Kidney (tissue), 14 donors: ENCODE measurements around the gene UBE2L5. TPM values are rescaled to one million over a fixed set of nuclear protein-coding genes. Genes with fewer than 3 reads are reported as not detected.

Experiments
- DNase-seq, 5 donors: peaks; one replicate each; pipeline ENCODE4 v3.0.0-alpha.2; 2013 to 2020
- FAIRE-seq: peaks from 2 replicates; lab custom pipeline; 2012; peaks lifted over from hg19 to GRCh38; lab: Jason Lieb, UNC
- H3K27ac ChIP-seq, 2 donors: one replicate each; pipeline ENCODE4 v1.7.0; 2013; ENCODE audit warnings: low read depth in 2 of 2, low read length in 2 of 2, inconsistent platforms in 1 of 2
- H3K27me3 ChIP-seq: one replicate; pipeline ENCODE4 v1.7.1; 2013; ENCODE audit warnings: low read length, inconsistent platforms; ENCODE audit not compliant: control insufficient read depth, insufficient read depth
- H3K36me3 ChIP-seq, 3 donors: one replicate each; pipeline versions ENCODE4 v1.7.0 to v1.7.1; 2013; ENCODE audit warnings: low read length in 3 of 3, control low read depth in 1 of 3, inconsistent platforms in 1 of 3; ENCODE audit not compliant: insufficient read depth in 3 of 3, control insufficient read depth in 2 of 3
- H3K4me1 ChIP-seq, 3 donors: one replicate each; pipeline versions ENCODE4 v1.7.0 to v1.7.1; 2013; ENCODE audit warnings: low read length in 3 of 3, inconsistent platforms in 1 of 3, low read depth in 1 of 3; ENCODE audit not compliant: control insufficient read depth in 2 of 3, insufficient read depth in 2 of 3
- H3K4me3 ChIP-seq, 3 donors: one replicate each; pipeline versions ENCODE4 v1.7.0 to v1.8.1; 2013; ENCODE audit warnings: low read length in 3 of 3, control low read depth in 1 of 3, inconsistent platforms in 1 of 3
- H3K9ac ChIP-seq, 3 donors: one replicate each; pipeline versions ENCODE4 v1.7.0 to v1.7.1; 2013; ENCODE audit warnings: low read length in 3 of 3, control low read depth in 1 of 3, inconsistent platforms in 1 of 3
- H3K9me3 ChIP-seq, 3 donors: one replicate each; pipeline versions ENCODE4 v1.7.0 to v1.7.1; 2013; ENCODE audit warnings: low read length in 3 of 3, control low read depth in 1 of 3, inconsistent platforms in 1 of 3; ENCODE audit not compliant: control insufficient read depth in 2 of 3, insufficient read depth in 1 of 3
- CTCF ChIP-seq: IDR thresholded peaks from 3 replicates; pipeline ENCODE4 v1.5.1; 2012; ENCODE audit warnings: mild to moderate bottlenecking, moderate library complexity, borderline replicate concordance; ENCODE audit not compliant: insufficient read depth; ENCODE audit errors: extremely low read depth
- intact Hi-C: fragments of 100-400 bp; cut with DNase I; formaldehyde crosslinking; loops from one replicate; pipeline ENCODE4 v1.11.1; 2022
- polyA plus RNA-seq: library from polyadenylated mRNA; stranded (reverse); fragments of 350-450 nt; fragmentation: Illumina TruSeq; extraction: RNeasy Lipid Tissue Mini Kit (QIAGEN cat#74804); gene quantifications from one replicate; pipeline ENCODE4 v1.2.3, GENCODE V29; 2014; ENCODE audit warnings: low read depth, low replicate concordance; ENCODE audit not compliant: insufficient read depth
- total RNA-seq: library from RNA; stranded (reverse); fragmentation: NEBNext Ultra II Directional; extraction: Animal tissue kit (Norgen Biotek cat#: 25700); gene quantifications from one replicate; pipeline ENCODE4 v1.2.1, GENCODE V29; 2021
- donor health status: control.
- donor health status: control.
- donor health status: control.
- donor health status: control.
- donor health status: control.
- donor health status: DM: yes; HTN: yes; CAD: no.
- donor health status: Normal renal cell carcinoma (clear cell type).

UBE2L5 gene
- total and polyA plus RNA-seq, 2 donors from 2014 or later, result not detected

GRCh38 chr13:30401347-30401746, 20.9 kb upstream of the UBE2L5 start:
- H3K4me3 ChIP-seq, result no peak overlapping the region
- no peak overlapping the region for H3K9ac ChIP-seq
- TF ChIP-seq CTCF, result no peak
- no peaks in the 10 kb centered on the region for H3K36me3 ChIP-seq
- no peaks in the 10 kb centered on the region for H3K27me3 ChIP-seq
- DNase-seq, result no peak
- intact Hi-C loops, result no loop called here
- H3K27ac ChIP-seq, result no peak overlapping the region
- H3K4me1 ChIP-seq, result peaks cover 0 to 29% (median 0%) of the 10 kb centered on the region in 3 donors
- H3K9me3 ChIP-seq, result no peaks in the 10 kb centered on the region
- FAIRE-seq, result no peak

GRCh38 chr13:30403456-30403855, 18.8 kb upstream of the UBE2L5 start:
- H3K27ac ChIP-seq, result no peak overlapping the region
- peak in 3 of 5 donors; percentile 57 to 84 (median 74) for DNase-seq

GRCh38 chr13:30404207-30404606, 18.1 kb upstream of the UBE2L5 start:
- no peak for FAIRE-seq
- Histone ChIP-seq H3K36me3 (no peaks in the 10 kb centered on the region), H3K27me3 (no peaks in the 10 kb centered on the region), H3K27ac (no peak overlapping the region), H3K4me3 (no peak overlapping the region), H3K9ac (peak overlapping the region in 1 of 3 donors; percentile 35), H3K4me1 (peaks cover 0 to 17% (median 2%) of the 10 kb centered on the region in 3 donors), H3K9me3 (no peaks in the 10 kb centered on the region)
- no peak for DNase-seq
- intact Hi-C loops, result no loop called here
- TF ChIP-seq CTCF, result no peak

More at GRCh38 chr13:30403456-30403855, 18.8 kb upstream of the UBE2L5 start:
- no peak for FAIRE-seq
- no peak for TF ChIP-seq CTCF
- intact Hi-C loops, result no loop called here
- Histone ChIP-seq H3K4me3 (no peak overlapping the region), H3K9me3 (no peaks in the 10 kb centered on the region), H3K36me3 (no peaks in the 10 kb centered on the region), H3K27me3 (no peaks in the 10 kb centered on the region), H3K9ac (no peak overlapping the region), H3K4me1 (peaks cover 0 to 25% (median 0%) of the 10 kb centered on the region in 3 donors)
